Peyer's patch (tissue), 4 donors: ENCODE results near the gene PCDHGB3.

Experiments
- POLR2A ChIP-seq, 2 donors: fragments of 450-650 bp; IDR thresholded peaks; one replicate each; pipeline ENCODE4 v1.5.1; 2017; ENCODE audit warnings: antibody characterized with exemption in 2 of 2, mild to moderate bottlenecking in 2 of 2, moderate library complexity in 2 of 2
- TF ChIP-seq, protein P1 (sequence below), 6 experiments: fragments of 450-650 bp in 4 of 6; fragments of 200-600 bp in 2 of 6; sonication (generic) in 1 of 6; IDR thresholded peaks; one replicate each; pipeline ENCODE4 v1.5.1; 2017 to 2019; ENCODE audit warnings: antibody characterized with exemption in 6 of 6, mild to moderate bottlenecking in 3 of 6, moderate library complexity in 1 of 6

DNA sequence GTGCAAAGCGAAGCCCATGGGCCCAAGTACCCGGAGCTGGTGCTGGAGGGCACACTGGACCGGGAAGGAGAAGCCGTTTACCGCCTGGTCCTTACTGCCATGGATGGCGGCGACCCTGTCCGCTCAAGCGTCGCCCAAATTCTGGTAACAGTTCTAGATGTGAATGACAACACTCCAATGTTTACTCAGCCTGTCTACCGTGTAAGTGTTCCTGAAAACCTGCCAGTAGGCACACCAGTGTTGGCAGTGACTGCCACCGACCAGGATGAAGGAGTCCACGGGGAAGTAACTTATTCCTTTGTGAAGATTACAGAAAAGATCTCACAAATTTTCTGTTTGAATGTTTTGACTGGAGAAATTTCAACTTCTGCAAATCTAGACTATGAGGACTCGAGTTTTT is 4.6 kb downstream of the PCDHGB3 start:
- TF ChIP-seq, protein P1, sequence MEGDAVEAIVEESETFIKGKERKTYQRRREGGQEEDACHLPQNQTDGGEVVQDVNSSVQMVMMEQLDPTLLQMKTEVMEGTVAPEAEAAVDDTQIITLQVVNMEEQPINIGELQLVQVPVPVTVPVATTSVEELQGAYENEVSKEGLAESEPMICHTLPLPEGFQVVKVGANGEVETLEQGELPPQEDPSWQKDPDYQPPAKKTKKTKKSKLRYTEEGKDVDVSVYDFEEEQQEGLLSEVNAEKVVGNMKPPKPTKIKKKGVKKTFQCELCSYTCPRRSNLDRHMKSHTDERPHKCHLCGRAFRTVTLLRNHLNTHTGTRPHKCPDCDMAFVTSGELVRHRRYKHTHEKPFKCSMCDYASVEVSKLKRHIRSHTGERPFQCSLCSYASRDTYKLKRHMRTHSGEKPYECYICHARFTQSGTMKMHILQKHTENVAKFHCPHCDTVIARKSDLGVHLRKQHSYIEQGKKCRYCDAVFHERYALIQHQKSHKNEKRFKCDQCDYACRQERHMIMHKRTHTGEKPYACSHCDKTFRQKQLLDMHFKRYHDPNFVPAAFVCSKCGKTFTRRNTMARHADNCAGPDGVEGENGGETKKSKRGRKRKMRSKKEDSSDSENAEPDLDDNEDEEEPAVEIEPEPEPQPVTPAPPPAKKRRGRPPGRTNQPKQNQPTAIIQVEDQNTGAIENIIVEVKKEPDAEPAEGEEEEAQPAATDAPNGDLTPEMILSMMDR (IDR thresholded peaks at IDR 0.05): no peak
- TF ChIP-seq POLR2A (IDR thresholded peaks at IDR 0.05): no peak
